Measurements from ENCODE around the gene NUP62. TPM values are rescaled to one million over a fixed set of nuclear protein-coding genes. Genes with fewer than 3 reads are reported as not detected.

Gene NUP62
- total and polyA plus RNA-seq, 4 donors = 14.2 to 19.8 (median 18.1) TPM

- DNase-seq (ENCODE audit: low spot score) = no peak
- H3K4me3 ChIP-seq (ENCODE audit: low read depth in 1 of 3, low read length in 3 of 3) = no peak overlapping the region
- no peaks in the 10 kb centered on the region for H3K27me3 ChIP-seq (ENCODE audit: control insufficient read depth in 4 of 4, insufficient read depth in 4 of 4, low read length in 3 of 4)
- no peaks in the 10 kb centered on the region for H3K4me1 ChIP-seq (ENCODE audit: control insufficient read depth in 4 of 4, insufficient read depth in 4 of 4, low read length in 3 of 4)
- 84% methylated on average over 13 of the region's 13 CpGs for WGBS
- H3K9ac ChIP-seq (ENCODE audit: low read depth in 1 of 2, low read length in 2 of 2) = no peak overlapping the region
- H3K27ac ChIP-seq (ENCODE audit: low read depth in 1 of 2, low read length in 2 of 2) = no peak overlapping the region
- H3K36me3 ChIP-seq (ENCODE audit: control insufficient read depth in 4 of 4, insufficient read depth in 3 of 4, low read depth in 1 of 4, low read length in 3 of 4) = peaks cover 3 to 36% (median 11%) of the 10 kb centered on the region in 4 donors
- TF ChIP-seq EGR1 (IDR thresholded peaks at IDR 0.05; ENCODE audit: low read depth in 2 of 2) (no peak), HNF4G (IDR thresholded peaks at IDR 0.05) (no peak), JUND (IDR thresholded peaks at IDR 0.05) (no peak), REST (IDR thresholded peaks at IDR 0.05) (no peak), ATF3 (IDR thresholded peaks at IDR 0.05) (no peak), HNF4A (conservative IDR thresholded peaks at IDR 0.05) (no peak)
- no peaks in the 10 kb centered on the region for H3K9me3 ChIP-seq (ENCODE audit: control insufficient read depth in 4 of 4, low read length in 3 of 4)
Measured at GRCh38 chr19:49977076-49977475, 47.8 kb upstream of the NUP62 start.

GRCh38 chr19:49976496-49976895 is 47.2 kb upstream of the NUP62 start:
- WGBS = 92% methylated on average over 3 of the region's 3 CpGs

GRCh38 chr19:49975051-49975450 is 45.7 kb upstream of the NUP62 start:
- 82% methylated on average over 7 of the region's 7 CpGs for WGBS
- DNase-seq (ENCODE audit: low spot score) = no peak
- H3K4me3 ChIP-seq (ENCODE audit: low read depth in 1 of 3, low read length in 3 of 3) = no peak overlapping the region
- no peaks in the 10 kb centered on the region for H3K27me3 ChIP-seq (ENCODE audit: control insufficient read depth in 4 of 4, insufficient read depth in 4 of 4, low read length in 3 of 4)
- H3K4me1 ChIP-seq (ENCODE audit: control insufficient read depth in 4 of 4, insufficient read depth in 4 of 4, low read length in 3 of 4) = no peaks in the 10 kb centered on the region
- H3K9ac ChIP-seq (ENCODE audit: low read depth in 1 of 2, low read length in 2 of 2) = no peak overlapping the region
- H3K27ac ChIP-seq (ENCODE audit: low read depth in 1 of 2, low read length in 2 of 2) = no peak overlapping the region
- H3K9me3 ChIP-seq (ENCODE audit: control insufficient read depth in 4 of 4, low read length in 3 of 4) = no peaks in the 10 kb centered on the region
- H3K36me3 ChIP-seq (ENCODE audit: control insufficient read depth in 4 of 4, insufficient read depth in 3 of 4, low read depth in 1 of 4, low read length in 3 of 4) = peaks cover 2 to 30% (median 7%) of the 10 kb centered on the region in 4 donors
- TF ChIP-seq TAF1 (conservative IDR thresholded peaks at IDR 0.05) (no peak), NR2F2 (IDR thresholded peaks at IDR 0.05) (no peak), FOXA2 (IDR thresholded peaks at IDR 0.05) (no peak), SP1 (IDR thresholded peaks at IDR 0.05) (no peak), GABPA (IDR thresholded peaks at IDR 0.05 in 1 of 2, conservative IDR thresholded peaks at IDR 0.05 in 1 of 2) (no peak), ZBTB33 (IDR thresholded peaks at IDR 0.05) (no peak), CTCF (IDR thresholded peaks at IDR 0.05; ENCODE audit: low read depth, low read length, missing input control) (no peak), FOXA1 (IDR thresholded peaks at IDR 0.05) (no peak)

More at GRCh38 chr19:49976496-49976895, 47.2 kb upstream of the NUP62 start:
- Histone ChIP-seq H3K4me1 (ENCODE audit: control insufficient read depth in 4 of 4, insufficient read depth in 4 of 4, low read length in 3 of 4) (no peaks in the 10 kb centered on the region), H3K4me3 (ENCODE audit: low read depth in 1 of 3, low read length in 3 of 3) (no peak overlapping the region), H3K9ac (ENCODE audit: low read depth in 1 of 2, low read length in 2 of 2) (no peak overlapping the region), H3K36me3 (ENCODE audit: control insufficient read depth in 4 of 4, insufficient read depth in 3 of 4, low read depth in 1 of 4, low read length in 3 of 4) (peaks cover 2 to 31% (median 7%) of the 10 kb centered on the region in 4 donors), H3K9me3 (ENCODE audit: control insufficient read depth in 4 of 4, low read length in 3 of 4) (no peaks in the 10 kb centered on the region), H3K27ac (ENCODE audit: low read depth in 1 of 2, low read length in 2 of 2) (no peak overlapping the region), H3K27me3 (ENCODE audit: control insufficient read depth in 4 of 4, insufficient read depth in 4 of 4, low read length in 3 of 4) (no peaks in the 10 kb centered on the region)
- TF ChIP-seq YY1 (IDR thresholded peaks at IDR 0.05) (no peak), SP1 (IDR thresholded peaks at IDR 0.05) (no peak), HNF4A (conservative IDR thresholded peaks at IDR 0.05) (no peak), FOXA1 (IDR thresholded peaks at IDR 0.05) (no peak), JUND (IDR thresholded peaks at IDR 0.05) (no peak), FOXA2 (IDR thresholded peaks at IDR 0.05) (no peak), RAD21 (IDR thresholded peaks at IDR 0.05) (no peak), EGR1 (IDR thresholded peaks at IDR 0.05; ENCODE audit: low read depth in 2 of 2) (no peak), NR2F2 (IDR thresholded peaks at IDR 0.05) (no peak)
- DNase-seq (ENCODE audit: low spot score) = no peak
